ENCODE data around the gene CST3. TPM values are rescaled to one million over a fixed set of nuclear protein-coding genes. Genes with fewer than 3 reads are reported as not detected.

The CST3 gene
- polyA plus RNA-seq, 2 of the 4 experiments (the other 2 are of a cell fraction), result 136 to 238 TPM

GRCh38 chr20:23607497-23608245 lies 30.1 kb downstream of the CST3 start:
- H3K27ac ChIP-seq, result no peak overlapping the region
- ChIA-PET POLR2A (no interaction called here), CTCF (interaction anchor here (0.7 to 9.4 kb wide), 25 partner anchors 9 to 258 kb away, joined by 3 to 176 read pairs (median 3); partner anchors contain the start of genes CSTL1 and NAPB)
- DNase-seq (ENCODE audit: low read depth in 1 of 2, low spot score in 1 of 2) (no peak), FAIRE-seq (no peak), ATAC-seq (no peak)
- WGBS (ENCODE audit: missing lambda C conversion rate), result 70% methylated on average over 14 of the region's 14 CpGs
- no peaks in the 10 kb centered on the region for H3K9me3 ChIP-seq
- H3K4me1 ChIP-seq, result no peaks in the 10 kb centered on the region; the same call in 2 of the 3 replicates
- H3K4me3 ChIP-seq, result no peak overlapping the region
- no peak overlapping the region for H3K4me2 ChIP-seq
- no peak for TF ChIP-seq CHD4 (IDR thresholded peaks at IDR 0.05; ENCODE audit: borderline replicate concordance)
- no peak for TF ChIP-seq ZC3H11A (IDR thresholded peaks at IDR 0.05)

- ChIA-PET POLR2A (no interaction called here), CTCF (interaction anchor here (0.6 to 9.4 kb wide), 29 partner anchors 11 to 553 kb away, joined by 3 to 176 read pairs (median 3); partner anchors contain the start of genes CSTL1 and NAPB)
- FAIRE-seq (peak; percentile 72), ATAC-seq (peak; percentile 86 to 97), DNase-seq (ENCODE audit: low read depth in 1 of 2, low spot score in 1 of 2) (peak; percentile 74 to 91)
- TF ChIP-seq EHMT2 (IDR thresholded peaks at IDR 0.05; ENCODE audit: low read depth) (no peak), CTCF (IDR thresholded peaks at IDR 0.05) (peak; percentile 84), ZSCAN20 (CRISPR knock-in tag; IDR thresholded peaks at IDR 0.05) (no peak), FOXS1 (CRISPR knock-in tag; IDR thresholded peaks at IDR 0.05) (no peak), ZC3H11A (IDR thresholded peaks at IDR 0.05) (no peak), SMC3 (IDR thresholded peaks at IDR 0.05) (peak; percentile 94), NFE2L2 (conservative IDR thresholded peaks at IDR 0.05; ENCODE audit: low read length) (no peak), GATA3 (IDR thresholded peaks at IDR 0.05; ENCODE audit: borderline replicate concordance) (no peak), CHD4 (IDR thresholded peaks at IDR 0.05; ENCODE audit: borderline replicate concordance) (no peak), RAD21 (conservative IDR thresholded peaks at IDR 0.05 in 1 of 2, IDR thresholded peaks at IDR 0.05 in 1 of 2) (peak; percentile 87 to 92), EP300 (IDR thresholded peaks at IDR 0.05) (no peak), PBX3 (IDR thresholded peaks at IDR 0.05) (no peak)
- peak overlapping the region; percentile 41; the same call in 2 of the 3 replicates for H3K4me2 ChIP-seq
- H3K4me1 ChIP-seq, result no peaks in the 10 kb centered on the region; the same call in 2 of the 3 replicates
- 11% methylated on average over 9 of the region's 9 CpGs for WGBS (ENCODE audit: missing lambda C conversion rate)
- no peak overlapping the region for H3K27ac ChIP-seq
- H3K4me3 ChIP-seq, result no peak overlapping the region
- no peaks in the 10 kb centered on the region for H3K9me3 ChIP-seq
These were observed 31.1 kb downstream of the CST3 start for GRCh38 chr20:23606652-23607049.

GRCh38 chr20:23605867-23606651 lies 31.7 kb downstream of the CST3 start, which contains the start of gene CST9:
CST9 (minus strand) TSS chr20:23605917; CDS start chr20:23605864, 53 bp downstream.
- Histone ChIP-seq H3K4me2 (peak within 1 kb of the TSS; percentile 41; the same call in 2 of the 3 replicates), H3K4me3 (no peak within 1 kb of the TSS), H3K9me3 (no peaks in the 10 kb centered on the region), H3K4me1 (no peaks in the 10 kb centered on the region; the same call in 2 of the 3 replicates), H3K27ac (no peak within 1 kb of the TSS)
- ATAC-seq, result peak in 1 of 2 experiments; percentile 14; a peak in 3 of 6 replicates
- TF ChIP-seq SREBF2 (IDR thresholded peaks at IDR 0.05) (no peak), HES2 (IDR thresholded peaks at IDR 0.05) (no peak), ZSCAN20 (CRISPR knock-in tag; IDR thresholded peaks at IDR 0.05) (no peak), NR3C1 (IDR thresholded peaks at IDR 0.05) (no peak), ELK1 (IDR thresholded peaks at IDR 0.05; ENCODE audit: low read depth, low read length) (no peak), EP300 (IDR thresholded peaks at IDR 0.05) (no peak), FOSL2 (IDR thresholded peaks at IDR 0.05) (no peak), FOSL2 (CRISPR knock-in tag; IDR thresholded peaks at IDR 0.05) (no peak), CBX2 (IDR thresholded peaks at IDR 0.05; ENCODE audit: borderline replicate concordance, low read depth) (no peak), POLR2AphosphoS2 (conservative IDR thresholded peaks at IDR 0.05; ENCODE audit: low read length) (no peak)
- POLR2A ChIA-PET, result no interaction called here
- CTCF ChIA-PET, result interaction anchor here (0.6 to 9.4 kb wide), 19 partner anchors 15 to 552 kb away, joined by 3 to 176 read pairs (median 4); partner anchors contain the start of gene CSTL1
- no peak for DNase-seq (ENCODE audit: low read depth in 1 of 2, low spot score in 1 of 2)
- WGBS (ENCODE audit: missing lambda C conversion rate), result 27% methylated on average over 14 of the region's 16 CpGs
- FAIRE-seq, result no peak
